ENCODE results near the gene CCDC137. TPM values are rescaled to one million over a fixed set of nuclear protein-coding genes. Genes with fewer than 3 reads are reported as not detected.

Gene CCDC137
- total and polyA plus RNA-seq, 2 of the 13 experiments (the other 11 are each of a cell fraction or from before 2014, with no cell fraction given) = 14.6 to 39.1 TPM

- TF ChIP-seq ZNF543 (CRISPR knock-in tag; IDR thresholded peaks at IDR 0.05) (peak; percentile 96; the same call in 1 of the 2 replicates), HNRNPL (IDR thresholded peaks at IDR 0.05; ENCODE audit: low read depth, low read length) (no peak), PAWR (CRISPR knock-in tag; IDR thresholded peaks at IDR 0.05; ENCODE audit: borderline replicate concordance) (no peak), ZNF629 (CRISPR knock-in tag; conservative IDR thresholded peaks at IDR 0.05) (peak; percentile 77), ZNF512B (CRISPR knock-in tag; IDR thresholded peaks at IDR 0.05; ENCODE audit: borderline replicate concordance) (peak; percentile 94; the same call in 1 of the 2 replicates), ARID2 (CRISPR knock-in tag; IDR thresholded peaks at IDR 0.05; ENCODE audit: borderline replicate concordance) (peak; percentile 96; the same call in 1 of the 2 replicates), ZNF790 (CRISPR knock-in tag; IDR thresholded peaks at IDR 0.05; ENCODE audit: borderline replicate concordance) (peak; percentile 26; the same call in 1 of the 2 replicates), ZNF280B (CRISPR knock-in tag; IDR thresholded peaks at IDR 0.05; ENCODE audit: borderline replicate concordance) (peak; percentile 95), ZNF296 (CRISPR knock-in tag; conservative IDR thresholded peaks at IDR 0.05) (peak; percentile 95), PLRG1 (conservative IDR thresholded peaks at IDR 0.05) (no peak), THRA (CRISPR knock-in tag; IDR thresholded peaks at IDR 0.05; ENCODE audit: borderline replicate concordance) (peak; percentile 93), ZBTB1 (CRISPR knock-in tag; IDR thresholded peaks at IDR 0.05; ENCODE audit: borderline replicate concordance) (peak; percentile 52; the same call in 1 of the 2 replicates), HES4 (CRISPR knock-in tag; IDR thresholded peaks at IDR 0.05; ENCODE audit: borderline replicate concordance) (peak; percentile 99)
- TF ChIP-seq, protein P1, sequence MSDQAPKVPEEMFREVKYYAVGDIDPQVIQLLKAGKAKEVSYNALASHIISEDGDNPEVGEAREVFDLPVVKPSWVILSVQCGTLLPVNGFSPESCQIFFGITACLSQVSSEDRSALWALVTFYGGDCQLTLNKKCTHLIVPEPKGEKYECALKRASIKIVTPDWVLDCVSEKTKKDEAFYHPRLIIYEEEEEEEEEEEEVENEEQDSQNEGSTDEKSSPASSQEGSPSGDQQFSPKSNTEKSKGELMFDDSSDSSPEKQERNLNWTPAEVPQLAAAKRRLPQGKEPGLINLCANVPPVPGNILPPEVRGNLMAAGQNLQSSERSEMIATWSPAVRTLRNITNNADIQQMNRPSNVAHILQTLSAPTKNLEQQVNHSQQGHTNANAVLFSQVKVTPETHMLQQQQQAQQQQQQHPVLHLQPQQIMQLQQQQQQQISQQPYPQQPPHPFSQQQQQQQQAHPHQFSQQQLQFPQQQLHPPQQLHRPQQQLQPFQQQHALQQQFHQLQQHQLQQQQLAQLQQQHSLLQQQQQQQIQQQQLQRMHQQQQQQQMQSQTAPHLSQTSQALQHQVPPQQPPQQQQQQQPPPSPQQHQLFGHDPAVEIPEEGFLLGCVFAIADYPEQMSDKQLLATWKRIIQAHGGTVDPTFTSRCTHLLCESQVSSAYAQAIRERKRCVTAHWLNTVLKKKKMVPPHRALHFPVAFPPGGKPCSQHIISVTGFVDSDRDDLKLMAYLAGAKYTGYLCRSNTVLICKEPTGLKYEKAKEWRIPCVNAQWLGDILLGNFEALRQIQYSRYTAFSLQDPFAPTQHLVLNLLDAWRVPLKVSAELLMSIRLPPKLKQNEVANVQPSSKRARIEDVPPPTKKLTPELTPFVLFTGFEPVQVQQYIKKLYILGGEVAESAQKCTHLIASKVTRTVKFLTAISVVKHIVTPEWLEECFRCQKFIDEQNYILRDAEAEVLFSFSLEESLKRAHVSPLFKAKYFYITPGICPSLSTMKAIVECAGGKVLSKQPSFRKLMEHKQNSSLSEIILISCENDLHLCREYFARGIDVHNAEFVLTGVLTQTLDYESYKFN (CRISPR knock-in tag; conservative IDR thresholded peaks at IDR 0.05) = peak; percentile 91
- TF ChIP-seq, protein P2, sequence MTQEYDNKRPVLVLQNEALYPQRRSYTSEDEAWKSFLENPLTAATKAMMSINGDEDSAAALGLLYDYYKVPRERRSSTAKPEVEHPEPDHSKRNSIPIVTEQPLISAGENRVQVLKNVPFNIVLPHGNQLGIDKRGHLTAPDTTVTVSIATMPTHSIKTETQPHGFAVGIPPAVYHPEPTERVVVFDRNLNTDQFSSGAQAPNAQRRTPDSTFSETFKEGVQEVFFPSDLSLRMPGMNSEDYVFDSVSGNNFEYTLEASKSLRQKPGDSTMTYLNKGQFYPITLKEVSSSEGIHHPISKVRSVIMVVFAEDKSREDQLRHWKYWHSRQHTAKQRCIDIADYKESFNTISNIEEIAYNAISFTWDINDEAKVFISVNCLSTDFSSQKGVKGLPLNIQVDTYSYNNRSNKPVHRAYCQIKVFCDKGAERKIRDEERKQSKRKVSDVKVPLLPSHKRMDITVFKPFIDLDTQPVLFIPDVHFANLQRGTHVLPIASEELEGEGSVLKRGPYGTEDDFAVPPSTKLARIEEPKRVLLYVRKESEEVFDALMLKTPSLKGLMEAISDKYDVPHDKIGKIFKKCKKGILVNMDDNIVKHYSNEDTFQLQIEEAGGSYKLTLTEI (CRISPR knock-in tag; conservative IDR thresholded peaks at IDR 0.05) = peak; percentile 48; the same call in 1 of the 2 replicates
- TF ChIP-seq, protein P3, sequence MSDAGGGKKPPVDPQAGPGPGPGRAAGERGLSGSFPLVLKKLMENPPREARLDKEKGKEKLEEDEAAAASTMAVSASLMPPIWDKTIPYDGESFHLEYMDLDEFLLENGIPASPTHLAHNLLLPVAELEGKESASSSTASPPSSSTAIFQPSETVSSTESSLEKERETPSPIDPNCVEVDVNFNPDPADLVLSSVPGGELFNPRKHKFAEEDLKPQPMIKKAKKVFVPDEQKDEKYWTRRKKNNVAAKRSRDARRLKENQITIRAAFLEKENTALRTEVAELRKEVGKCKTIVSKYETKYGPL (CRISPR knock-in tag; IDR thresholded peaks at IDR 0.05) = peak; percentile 91; the same call in 1 of the 2 replicates
Measured at GRCh38 chr17:81711814-81712467, 45.4 kb downstream of the CCDC137 start, which contains the start of gene SLC25A10 (continued).
